Measurements from ENCODE around the gene CISH.

CISH gene

DNA sequence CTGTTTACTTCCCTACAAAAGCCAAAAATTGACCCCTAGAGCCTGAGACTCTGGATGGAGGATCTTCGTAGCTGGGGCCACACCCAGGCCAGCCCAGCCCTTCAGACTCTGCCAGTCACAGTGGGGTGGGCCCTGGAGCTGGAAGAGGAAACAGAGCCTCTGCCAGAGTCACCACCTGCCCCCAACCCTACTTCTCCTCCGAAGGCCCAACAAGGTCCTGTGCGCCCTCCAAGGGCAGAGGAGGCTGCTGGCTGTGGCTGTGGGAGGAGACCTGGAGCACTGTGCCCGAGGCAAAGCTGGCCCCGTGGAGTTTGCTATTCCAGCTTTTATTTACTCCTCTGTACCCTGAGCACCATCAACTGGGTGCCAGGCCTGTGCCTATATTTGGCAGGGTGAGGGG, 19.0 kb downstream of the CISH start:
- DNase-seq: no peak

DNA sequence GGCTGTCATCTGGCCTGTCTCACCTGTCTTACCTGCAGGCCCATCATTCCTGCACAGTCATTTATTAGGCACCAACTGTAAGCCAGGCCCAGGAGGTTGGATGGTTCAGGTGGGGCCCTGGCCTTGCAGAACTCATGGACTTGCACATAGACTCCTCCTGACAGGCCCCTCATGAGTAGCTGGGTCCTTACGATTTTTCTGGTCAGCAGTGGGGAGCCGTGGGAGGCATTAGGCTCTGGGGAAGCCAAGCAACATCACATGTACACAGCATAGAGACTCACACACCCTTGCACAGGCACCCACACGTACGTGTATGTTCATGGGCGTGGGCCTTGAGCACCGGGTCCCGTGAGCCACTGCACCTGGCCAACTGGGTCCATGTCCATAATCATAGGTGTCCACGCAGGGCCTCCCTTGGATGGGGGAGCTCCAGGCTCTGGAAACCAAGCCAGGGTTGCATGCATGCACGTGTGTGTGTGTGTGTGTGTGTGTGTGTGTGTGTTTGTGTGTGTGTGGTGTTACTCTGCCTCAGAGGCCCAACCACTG, 20.3 kb downstream of the CISH start:
- DNase-seq: no peak

DNA sequence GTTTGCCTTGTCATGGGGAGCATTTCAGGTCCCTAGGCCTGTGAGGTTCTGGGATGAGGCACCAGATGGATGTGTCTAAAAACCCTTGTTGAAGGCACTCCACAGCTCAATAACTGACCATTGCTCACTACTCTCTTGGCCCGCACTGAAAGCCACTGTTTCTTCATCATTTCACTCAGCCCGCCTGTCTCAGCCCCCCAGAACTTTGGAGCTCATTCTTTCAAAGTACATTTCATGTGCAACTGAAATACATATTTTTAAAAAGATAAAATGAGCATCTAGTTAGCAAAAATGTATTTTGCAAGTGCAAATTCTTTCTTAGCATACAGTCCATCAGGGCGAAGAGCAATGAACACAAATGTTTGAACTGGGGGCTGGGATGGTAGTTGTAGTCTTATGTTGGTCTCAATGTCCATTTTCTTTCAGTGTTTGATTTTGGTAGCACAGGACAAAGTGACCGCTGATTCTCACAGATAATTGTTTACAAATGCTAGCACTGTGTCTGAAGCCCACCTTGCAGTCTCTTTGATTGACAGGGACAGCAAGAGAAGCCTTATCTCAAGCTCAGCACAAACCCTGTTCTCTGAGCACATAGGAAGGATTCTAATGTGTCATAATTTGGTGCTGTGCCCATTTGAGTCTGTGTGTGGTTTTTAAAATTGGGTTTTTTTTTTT, 22.7 kb downstream of the CISH start:
- no peak for DNase-seq

DNA sequence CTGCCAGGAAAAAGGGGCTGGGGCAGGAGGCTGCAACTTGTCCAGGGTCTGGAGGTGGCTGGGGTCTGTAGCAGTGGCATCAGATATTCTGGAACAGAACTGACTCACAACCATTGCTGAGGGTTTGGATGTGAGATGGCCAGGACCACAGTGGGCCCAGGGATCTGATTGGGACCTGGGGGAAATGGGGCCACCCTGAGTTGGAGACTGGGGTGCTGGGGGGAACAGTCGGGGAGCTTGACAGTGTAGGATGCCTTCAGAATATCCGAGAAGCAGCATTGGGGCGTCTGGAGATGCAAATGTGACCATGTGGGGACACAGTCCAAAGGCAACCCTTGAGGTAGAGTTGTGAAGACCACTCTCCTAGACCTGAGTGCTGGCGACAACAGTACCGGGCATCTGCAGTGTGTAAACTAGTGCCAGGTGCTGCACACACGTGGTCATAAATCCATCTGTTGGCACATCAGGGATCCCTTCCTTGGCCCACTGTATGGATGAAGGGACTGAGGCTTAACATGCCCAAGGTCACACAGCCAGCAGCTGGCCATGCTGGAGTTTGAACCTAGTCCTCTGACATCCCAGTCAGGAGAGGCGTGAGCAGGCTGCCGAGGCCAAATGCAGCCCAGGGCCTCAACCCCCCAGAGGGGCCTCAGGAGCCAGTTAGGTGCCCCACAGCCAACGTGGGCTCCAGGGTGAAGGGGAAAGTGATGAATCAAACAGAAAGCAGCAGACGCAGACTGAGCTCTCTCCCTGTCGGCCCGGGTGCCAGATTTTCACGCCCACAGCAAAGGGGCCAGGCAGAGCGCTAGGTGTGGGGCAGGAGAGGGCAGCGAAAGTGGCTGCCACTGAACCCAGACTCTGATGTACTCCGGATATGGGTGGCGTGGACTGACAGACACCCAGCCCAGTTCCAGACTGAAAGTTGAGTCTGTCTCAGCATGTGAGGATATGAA, 23.5 kb downstream of the CISH start:
- DNase-seq: no peak

DNA sequence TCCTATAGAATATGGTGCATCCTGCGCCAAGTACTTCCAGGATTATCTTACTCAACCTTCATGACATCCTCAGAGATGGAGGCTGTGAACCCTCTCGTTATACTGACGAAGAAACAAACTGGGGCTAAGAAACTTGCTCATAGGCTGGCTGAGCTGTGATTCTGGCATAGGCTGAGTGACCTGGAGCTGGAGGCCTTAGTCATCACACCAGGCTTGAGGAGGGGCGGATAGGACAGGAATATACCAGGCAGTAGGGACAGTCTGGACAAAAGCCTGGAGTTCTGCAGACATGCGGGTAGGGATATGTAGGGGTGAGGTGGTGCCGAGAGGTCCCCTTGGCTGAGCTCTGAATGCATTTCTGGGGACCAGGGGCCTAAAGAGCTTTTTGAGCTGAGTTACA, 24.2 kb downstream of the CISH start:
- no peak for DNase-seq

DNA sequence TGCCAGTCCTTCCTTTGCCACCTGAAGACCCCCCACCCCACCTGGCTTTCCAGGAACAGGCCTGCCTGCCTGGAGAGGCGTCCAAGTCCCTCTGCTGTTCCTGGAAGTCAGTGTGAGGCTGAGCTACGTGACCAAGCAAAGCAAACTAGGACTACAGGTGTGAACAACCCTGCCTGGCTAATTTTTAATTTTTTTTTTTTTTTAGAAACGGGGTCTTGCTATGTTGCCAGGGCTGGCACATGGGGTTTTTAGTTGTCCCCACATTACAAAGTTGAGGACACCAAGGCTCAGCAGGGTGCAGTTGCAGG, 24.9 kb downstream of the CISH start:
- no peak for DNase-seq

DNA sequence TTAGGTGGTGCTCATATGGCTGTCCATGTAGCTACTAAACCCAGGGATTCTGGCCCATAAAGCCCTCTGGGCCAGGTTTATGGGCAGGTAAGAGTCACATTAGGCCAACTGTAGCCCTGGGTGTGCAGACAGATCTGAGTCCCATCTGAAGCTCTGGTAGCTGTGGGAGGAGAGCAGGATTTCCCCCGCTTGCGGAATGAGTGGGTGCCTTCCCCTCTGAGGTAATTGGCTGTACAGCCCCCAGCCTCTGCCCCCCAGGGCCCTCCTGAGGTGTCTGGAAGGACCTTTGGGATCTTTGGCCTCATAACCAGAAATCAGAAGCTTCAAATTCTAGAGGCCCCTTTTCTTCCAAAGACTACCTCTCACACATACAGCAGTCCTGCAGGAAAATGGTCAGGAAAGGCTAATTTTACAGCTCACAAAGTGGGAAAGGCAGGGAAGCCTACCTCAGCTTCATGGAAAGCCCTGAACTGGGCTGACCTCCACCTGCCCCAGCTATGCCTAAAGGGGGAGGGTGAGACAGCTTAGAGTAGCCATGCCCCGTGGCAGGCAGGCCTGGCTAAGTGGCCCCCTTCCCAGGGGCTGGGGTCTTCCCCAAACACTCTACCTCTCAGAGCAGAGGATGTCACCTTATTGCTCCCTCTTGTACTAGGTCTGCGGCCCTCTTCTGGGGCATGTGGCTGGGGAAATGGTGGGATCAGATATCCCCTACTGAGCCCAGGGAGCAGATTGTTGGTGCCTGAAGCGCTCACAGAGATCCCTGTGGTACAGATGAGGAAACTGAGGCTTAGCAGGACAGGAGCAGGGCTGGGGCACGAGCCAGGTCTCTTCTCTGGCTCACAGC, 25.4 kb downstream of the CISH start:
- no peak for DNase-seq

DNA sequence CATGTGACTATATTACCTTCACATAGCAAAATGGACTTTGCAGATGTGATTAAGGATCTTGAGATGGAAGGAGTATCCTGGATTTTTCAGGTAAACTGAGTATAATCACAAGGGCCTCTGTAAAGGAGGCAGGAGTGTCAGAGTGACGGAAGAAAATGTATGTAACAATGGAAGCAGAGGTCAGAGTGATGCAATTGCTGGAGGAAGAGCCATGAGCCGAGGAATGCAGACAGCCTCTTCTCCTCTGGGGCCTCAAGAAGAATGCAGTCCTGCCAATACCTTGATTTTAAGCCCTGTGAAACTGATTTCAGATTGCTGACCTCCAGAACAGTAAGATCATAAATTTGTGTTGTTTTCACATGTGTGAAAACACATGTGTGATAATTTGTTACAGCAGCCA, 27.2 kb downstream of the CISH start:
- no peak for DNase-seq

DNA sequence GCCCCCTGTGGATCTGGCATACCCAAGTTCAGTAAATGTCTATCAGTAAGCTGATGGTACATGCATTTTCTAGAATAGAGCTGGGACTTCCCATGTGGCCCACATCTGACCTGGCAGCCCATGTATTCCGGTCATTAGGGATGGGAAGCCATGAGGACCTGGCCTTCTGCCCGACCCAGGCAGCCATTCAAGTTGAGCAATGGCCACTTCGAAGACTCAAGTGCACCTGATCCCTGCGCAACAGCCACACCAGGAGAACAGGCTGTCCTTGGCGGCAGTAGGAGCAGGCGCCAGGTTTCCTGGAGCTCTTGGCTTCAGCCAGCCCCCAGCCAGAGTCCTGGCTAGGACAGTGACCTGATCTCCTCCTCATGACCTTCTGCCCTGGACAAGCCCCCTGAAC, 27.7 kb downstream of the CISH start:
- no peak for DNase-seq

DNA sequence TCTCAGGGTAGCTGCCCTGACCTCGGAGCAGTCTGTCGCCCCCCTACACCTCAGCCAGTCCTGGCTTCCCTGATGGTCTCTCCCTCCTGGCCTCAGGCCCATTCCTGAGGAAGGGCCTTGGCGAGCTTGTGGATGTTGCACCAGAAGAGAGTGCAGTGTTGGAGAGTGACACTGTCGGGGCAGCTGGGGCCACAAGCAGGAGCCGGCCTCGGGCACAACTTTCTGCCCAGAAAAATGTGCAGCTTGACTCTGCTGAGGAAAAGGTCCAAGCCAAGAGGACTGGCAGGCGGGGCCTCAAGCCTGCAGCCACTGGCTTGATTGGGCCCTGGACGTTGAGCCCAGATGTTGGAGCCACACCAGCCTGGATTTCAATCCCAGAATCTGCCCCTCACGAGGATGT, 29.5 kb downstream of the CISH start:
- DNase-seq: no peak

DNA sequence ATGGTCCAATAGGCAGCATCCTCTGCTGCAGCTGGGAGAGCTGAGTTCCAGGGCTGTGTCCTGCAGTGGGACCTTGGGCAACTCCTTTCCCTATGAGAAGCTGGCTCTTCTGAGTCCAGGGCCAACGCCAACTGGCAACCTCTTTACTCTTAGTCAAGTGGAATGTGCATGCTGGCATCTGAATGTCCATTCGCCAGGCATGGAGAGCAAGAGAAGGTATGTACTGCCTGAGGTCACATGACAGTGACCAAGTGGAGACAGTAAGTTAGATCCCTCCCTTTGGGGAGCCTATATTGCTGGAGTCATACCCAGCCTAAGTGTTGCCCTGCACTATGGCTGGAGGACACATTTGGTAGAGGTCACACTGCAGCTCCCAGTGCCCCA, 30.1 kb downstream of the CISH start:
- no peak for DNase-seq

DNA sequence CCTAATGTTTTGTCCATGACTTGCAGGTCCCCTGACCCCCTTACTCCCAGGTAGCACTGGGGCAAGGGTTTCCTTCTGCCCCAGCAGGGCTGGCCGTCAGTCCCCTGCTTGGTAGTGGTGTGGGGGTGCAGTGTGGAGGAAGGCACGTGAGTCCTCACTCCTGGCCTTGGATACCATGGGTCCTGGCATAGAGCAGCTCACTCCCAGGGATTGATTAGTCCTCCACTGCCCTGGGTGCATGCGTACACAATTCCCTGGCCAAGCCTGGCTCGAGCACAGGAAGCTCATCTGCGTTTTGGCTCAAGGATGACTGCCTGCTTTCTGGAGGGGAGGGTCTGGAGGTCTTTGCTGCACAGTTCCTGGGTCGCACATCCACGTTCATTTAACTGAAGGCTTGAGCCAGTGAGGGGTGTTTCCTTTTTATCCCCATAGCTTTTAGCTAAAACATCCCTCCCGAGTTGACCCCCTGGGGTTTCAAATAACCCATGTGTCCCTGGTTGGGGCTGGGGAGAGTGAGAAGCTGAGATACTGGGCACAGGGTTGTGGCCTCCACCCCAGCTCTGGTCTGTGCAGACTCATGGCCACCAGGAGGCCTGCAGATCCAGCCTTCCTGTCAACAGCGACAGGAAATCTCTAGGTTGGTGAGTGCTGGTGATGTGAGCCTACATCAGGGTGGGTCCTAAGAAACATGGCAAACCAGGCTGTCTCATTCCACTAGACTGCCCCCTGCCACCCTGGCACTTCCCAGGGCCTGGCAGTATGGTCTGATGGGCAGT, 30.7 kb downstream of the CISH start:
- no peak for DNase-seq

DNA sequence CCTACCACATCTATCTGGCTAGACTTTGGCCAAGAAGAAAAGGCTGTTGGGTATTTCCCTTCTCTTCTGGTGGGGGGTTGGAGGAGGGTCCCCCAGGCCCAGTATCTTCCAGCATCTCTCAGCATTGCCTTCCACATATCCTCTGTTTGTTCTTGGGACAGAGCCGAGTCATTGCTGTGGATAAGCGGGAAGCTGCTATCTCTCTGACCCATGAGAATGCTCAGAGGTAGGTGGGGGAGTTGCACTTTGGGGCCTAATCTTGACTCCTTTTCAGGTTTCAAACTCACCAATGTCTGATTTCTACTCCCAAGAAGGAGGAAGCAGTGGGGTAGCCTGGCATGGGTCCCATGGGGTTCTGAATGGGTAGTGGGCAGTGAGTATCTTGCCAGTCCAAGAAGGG, 34.2 kb downstream of the CISH start:
- no peak for DNase-seq

DNA sequence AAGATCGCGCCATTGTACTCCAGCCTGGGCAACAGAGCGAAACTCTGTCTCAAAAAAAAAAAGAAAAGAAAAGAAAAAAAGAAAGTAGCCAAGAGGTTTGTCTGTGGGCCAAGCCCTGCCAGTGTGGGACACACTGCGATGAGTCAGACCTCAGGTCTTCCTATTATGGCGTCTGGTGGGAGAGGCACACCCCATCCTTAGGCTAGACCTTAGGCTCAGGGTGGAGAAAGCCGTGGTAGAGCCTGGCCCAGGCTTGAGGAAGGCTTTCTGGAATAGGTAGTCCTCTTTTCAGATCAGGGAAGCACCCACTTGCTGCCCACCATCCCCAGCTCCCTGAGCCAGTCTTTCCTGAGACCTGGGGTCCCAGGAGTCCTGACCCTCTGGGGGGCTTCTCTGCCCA, 36.2 kb downstream of the CISH start:
- no peak for DNase-seq

DNA sequence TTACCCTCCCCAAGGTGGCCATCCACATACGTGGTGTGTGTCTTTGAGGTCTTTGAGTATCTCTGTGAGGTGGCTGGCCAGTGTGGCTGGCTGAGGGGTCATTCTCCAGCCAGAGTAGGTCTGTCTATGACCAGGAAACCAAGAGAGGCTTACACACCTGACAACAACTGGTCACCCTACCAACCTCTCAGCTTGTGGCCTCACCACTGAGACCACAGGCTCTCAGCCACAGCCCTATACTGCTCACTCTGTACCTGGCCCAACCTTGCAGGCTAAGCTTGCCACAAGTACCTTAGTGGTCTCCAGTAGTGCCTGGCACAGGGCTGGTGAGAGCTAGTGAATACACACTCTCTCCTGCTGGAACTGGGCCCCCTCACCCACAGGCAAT, 37.1 kb downstream of the CISH start:
- DNase-seq: no peak

DNA sequence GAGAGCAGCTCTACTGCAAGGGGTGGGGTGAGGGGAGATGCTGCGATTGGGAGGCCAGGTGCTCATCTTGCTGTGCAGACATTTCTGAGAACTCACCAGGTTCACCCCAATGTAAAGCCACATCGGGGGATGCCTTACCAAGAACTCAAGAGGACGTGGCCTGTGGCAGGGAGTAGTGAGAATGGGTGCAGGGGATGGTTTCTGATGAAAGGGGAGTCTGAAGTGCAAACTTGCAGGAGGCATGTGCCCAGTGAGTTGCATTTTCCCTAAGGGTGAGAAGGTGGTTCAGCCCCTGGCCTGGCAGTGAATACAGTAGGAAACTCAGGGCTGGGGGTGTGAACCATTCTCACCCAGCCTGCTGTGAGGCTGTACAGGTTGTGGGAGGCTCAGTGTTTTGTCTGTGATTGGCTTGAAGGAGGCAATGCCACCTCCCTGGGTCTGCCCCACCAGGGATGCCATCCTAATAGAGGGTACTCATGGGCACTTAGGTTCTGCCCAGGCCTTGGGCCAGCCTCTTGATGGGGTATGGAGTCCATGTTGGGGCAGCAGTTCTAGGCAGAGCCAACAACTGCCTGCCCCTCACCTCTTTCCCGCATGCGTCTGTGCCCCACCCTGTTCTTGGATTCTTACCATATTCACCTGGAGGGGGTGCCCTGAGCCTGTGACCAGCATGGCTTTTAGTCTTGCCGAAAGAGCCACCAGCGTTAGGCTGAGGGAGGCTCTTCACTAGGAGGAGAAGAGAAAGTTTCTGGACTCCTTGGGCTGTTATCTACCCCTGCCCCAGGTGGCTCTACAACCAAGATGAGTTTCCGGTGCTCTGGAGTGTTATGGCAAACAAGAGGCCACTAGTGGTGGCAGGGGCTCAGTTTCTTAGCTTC, 37.8 kb downstream of the CISH start:
- DNase-seq: no peak

DNA sequence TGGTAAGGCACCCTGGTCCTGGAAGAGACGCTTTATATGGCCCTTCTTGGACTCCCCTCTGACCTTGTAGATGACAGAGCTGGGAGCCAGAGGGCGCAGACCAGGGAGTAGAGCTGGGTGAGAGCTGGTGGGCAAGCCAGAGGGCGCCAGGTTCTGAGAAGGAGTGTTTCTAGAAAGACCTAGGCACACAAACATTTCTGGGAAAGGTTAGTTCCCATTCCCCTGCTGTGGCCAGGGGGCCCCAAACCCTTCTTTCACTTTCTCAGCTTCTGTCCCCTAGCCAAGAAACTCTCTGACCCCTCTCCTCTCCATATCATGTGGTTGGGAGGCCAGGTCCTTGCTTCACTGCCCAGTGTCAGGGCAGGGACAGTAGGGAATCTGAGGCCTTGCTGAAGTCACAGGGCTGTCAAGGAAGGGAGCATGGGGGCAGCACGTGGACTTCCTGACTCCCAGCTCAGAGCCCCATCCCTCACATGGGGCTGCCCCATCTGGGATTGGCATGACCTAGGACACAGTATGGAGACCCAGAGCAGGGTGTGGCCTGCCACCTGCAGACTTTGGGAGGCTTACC, 38.7 kb downstream of the CISH start:
- DNase-seq: no peak

DNA sequence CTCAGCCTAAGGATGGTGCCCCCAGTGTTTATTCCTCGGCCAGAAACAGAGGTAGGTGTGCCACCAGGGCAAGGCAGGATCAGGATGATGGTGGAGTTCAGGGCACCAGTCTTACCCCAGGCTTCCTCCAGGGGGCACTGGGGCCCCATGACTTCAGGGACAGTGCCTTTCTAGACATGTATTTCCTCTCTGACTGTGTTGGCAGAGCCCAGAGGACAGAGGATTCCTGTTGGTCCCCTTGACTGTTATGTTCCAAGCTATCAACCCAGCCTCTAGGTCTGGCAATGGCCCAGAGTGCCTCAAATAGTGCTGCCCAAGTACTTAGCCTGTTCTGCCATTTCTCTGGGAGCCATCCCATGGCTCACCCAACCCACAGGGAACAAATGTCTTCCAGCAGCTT, 39.4 kb downstream of the CISH start:
- DNase-seq: no peak

DNA sequence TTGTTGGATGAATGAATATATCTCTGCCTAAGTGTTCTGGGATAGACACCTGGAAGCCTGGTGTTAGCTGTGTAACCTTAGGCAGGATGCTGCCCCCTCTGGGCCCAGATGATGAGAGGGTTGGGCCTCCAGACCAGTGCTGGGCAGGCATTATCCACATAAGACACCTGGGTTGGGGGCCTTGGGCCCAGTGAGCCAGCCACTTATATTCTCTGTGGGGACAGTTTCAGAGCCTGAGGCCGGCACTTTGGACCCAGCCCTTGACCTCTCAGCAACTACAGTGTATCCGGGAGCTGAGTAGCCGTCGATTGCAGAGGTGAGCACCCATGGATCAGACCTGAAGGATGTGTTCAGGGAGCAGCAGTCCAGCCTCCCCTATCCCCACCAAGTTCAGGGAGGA, 40.1 kb downstream of the CISH start:
- no peak for DNase-seq

DNA sequence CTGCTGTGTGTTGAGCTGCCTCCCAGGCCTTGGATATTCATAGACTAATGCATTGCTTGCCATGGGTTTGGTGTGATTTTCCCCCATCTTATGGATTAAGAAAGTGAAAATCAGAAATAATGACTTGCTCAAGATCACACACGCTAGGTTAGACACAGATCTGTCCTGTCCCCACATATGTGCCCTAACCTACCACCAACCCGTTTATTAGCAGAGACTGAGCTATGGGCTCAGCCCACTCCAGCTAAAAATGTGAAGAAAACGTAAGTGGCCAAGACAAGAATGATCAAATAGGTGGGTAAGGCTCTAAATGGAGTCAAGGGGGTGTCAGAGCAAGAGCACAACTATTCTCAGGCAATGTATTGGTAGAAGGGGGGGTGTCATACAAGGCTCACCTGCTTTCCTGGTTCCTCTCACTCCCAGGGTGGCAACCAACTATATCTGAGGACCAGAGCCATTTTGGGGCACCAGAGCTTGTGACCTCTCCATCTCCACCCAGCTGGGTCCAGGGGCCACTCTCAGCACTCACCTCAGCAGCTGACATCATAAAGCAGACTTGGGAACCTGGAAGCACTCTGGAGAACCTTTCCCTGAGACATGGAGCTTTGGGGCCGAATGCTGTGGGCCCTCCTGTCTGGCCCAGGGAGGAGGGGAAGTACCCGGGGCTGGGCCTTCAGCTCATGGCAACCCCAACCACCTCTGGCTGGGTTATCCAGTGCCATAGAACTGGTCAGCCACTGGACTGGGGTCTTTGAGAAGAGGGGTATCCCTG, 40.9 kb downstream of the CISH start:
- DNase-seq: no peak

Data from NCI-H1105 (cell line).